ENCODE measurements around the gene HINT2. TPM values are rescaled to one million over a fixed set of nuclear protein-coding genes. Genes with fewer than 3 reads are reported as not detected.

Gene HINT2
- total RNA-seq, 2 donors from 2014 or later = 27.2 to 51.8 TPM

- no peak overlapping the region for H3K27ac Mint-ChIP-seq
- H3K36me3 Mint-ChIP-seq = no peaks in the 10 kb centered on the region
- ATAC-seq = no peak
- H3K9me3 Mint-ChIP-seq = no peaks in the 10 kb centered on the region
- DNase-seq (ENCODE audit: low spot score in 2 of 2) = no peak
Observed at GRCh38 chr9:35797311-35798109, 17.3 kb downstream of the HINT2 start.

- Mint-ChIP-seq H3K27ac (no peak overlapping the region), H3K36me3 (peaks cover 0 to under 1% of the 10 kb centered on the region in 2 donors), H3K9me3 (no peaks in the 10 kb centered on the region)
- no peak for DNase-seq (ENCODE audit: low spot score in 2 of 2)
- ATAC-seq = no peak
Observed at GRCh38 chr9:35795695-35796094, 19.1 kb downstream of the HINT2 start.

- H3K27ac Mint-ChIP-seq = peak overlapping the region; percentile 52 to 69
- no peak for DNase-seq (ENCODE audit: low spot score in 2 of 2)
Observed at GRCh38 chr9:35793461-35793860, 21.4 kb downstream of the HINT2 start.

GRCh38 chr9:35792826-35793225, 22.0 kb downstream of the HINT2 start:
- Mint-ChIP-seq H3K36me3 (peaks cover 0 to 8% of the 10 kb centered on the region in 2 donors), H3K27ac (peak overlapping the region in 1 of 2 donors; percentile 69), H3K9me3 (no peaks in the 10 kb centered on the region)
- DNase-seq (ENCODE audit: low spot score in 2 of 2) (no peak), ATAC-seq (no peak)

More at GRCh38 chr9:35793461-35793860, 21.4 kb downstream of the HINT2 start:
- Mint-ChIP-seq H3K36me3 (peaks cover 0 to 8% of the 10 kb centered on the region in 2 donors), H3K9me3 (no peaks in the 10 kb centered on the region)
- no peak for ATAC-seq

GRCh38 chr9:35792024-35792813, 22.6 kb downstream of the HINT2 start:
- peaks cover 0 to 8% of the 10 kb centered on the region in 2 donors for H3K36me3 Mint-ChIP-seq

GRCh38 chr9:35791297-35791921, 23.4 kb downstream of the HINT2 start, which contains the start of gene NPR2:
NPR2 (plus strand) TSS chr9:35791591; CDS start chr9:35792409, 818 bp downstream.
- Mint-ChIP-seq H3K27ac (no peak within 1 kb of the TSS), H3K9me3 (no peaks in the 10 kb centered on the region), H3K36me3 (peaks cover 0 to 8% of the 10 kb centered on the region in 2 donors)
- ATAC-seq (no peak), DNase-seq (ENCODE audit: low spot score in 2 of 2) (no peak)

More at GRCh38 chr9:35792024-35792813, 22.6 kb downstream of the HINT2 start:
- DNase-seq (ENCODE audit: low spot score in 2 of 2) (no peak), ATAC-seq (no peak)
- Mint-ChIP-seq H3K27ac (peak overlapping the region in 1 of 2 donors; percentile 69), H3K9me3 (no peaks in the 10 kb centered on the region)

- DNase-seq (ENCODE audit: low spot score in 2 of 2) = peak in 1 of 2 donors; percentile 66
- peak; percentile 88 to 92 for ATAC-seq
- H3K27ac Mint-ChIP-seq = no peak overlapping the region
- peaks cover 0 to 8% of the 10 kb centered on the region in 2 donors for H3K36me3 Mint-ChIP-seq
- H3K9me3 Mint-ChIP-seq = no peaks in the 10 kb centered on the region
Observed at GRCh38 chr9:35790385-35791296, 24.2 kb downstream of the HINT2 start.

- ATAC-seq = peak; percentile 17 to 23
- peaks cover 0 to 8% of the 10 kb centered on the region in 2 donors for H3K36me3 Mint-ChIP-seq
- DNase-seq (ENCODE audit: low spot score in 2 of 2) = no peak
- no peaks in the 10 kb centered on the region for H3K9me3 Mint-ChIP-seq
- no peak overlapping the region for H3K27ac Mint-ChIP-seq
Observed at GRCh38 chr9:35790025-35790384, 24.8 kb downstream of the HINT2 start.

- Mint-ChIP-seq H3K36me3 (peaks cover 0 to 8% of the 10 kb centered on the region in 2 donors), H3K27ac (no peak overlapping the region), H3K9me3 (no peaks in the 10 kb centered on the region)
- ATAC-seq (no peak), DNase-seq (ENCODE audit: low spot score in 2 of 2) (no peak)
Observed at GRCh38 chr9:35789541-35789940, 25.3 kb downstream of the HINT2 start.

GRCh38 chr9:35783418-35783817, 31.4 kb downstream of the HINT2 start:
- Mint-ChIP-seq H3K27ac (no peak overlapping the region), H3K9me3 (no peaks in the 10 kb centered on the region), H3K36me3 (peaks cover 6 to 11% of the 10 kb centered on the region in 2 donors)
- DNase-seq (ENCODE audit: low spot score in 2 of 2) = no peak
- ATAC-seq = no peak

GRCh38 chr9:35781066-35781465, 33.8 kb downstream of the HINT2 start:
- peak overlapping the region in 1 of 2 donors; percentile 64 for H3K27ac Mint-ChIP-seq
- no peak for ATAC-seq

GRCh38 chr9:35778496-35778895, 36.3 kb downstream of the HINT2 start:
- Mint-ChIP-seq H3K36me3 (peaks cover 3 to 6% of the 10 kb centered on the region in 2 donors), H3K9me3 (no peaks in the 10 kb centered on the region), H3K27ac (no peak overlapping the region)
- DNase-seq (ENCODE audit: low spot score in 2 of 2) (no peak), ATAC-seq (no peak)

More at GRCh38 chr9:35781066-35781465, 33.8 kb downstream of the HINT2 start:
- H3K9me3 Mint-ChIP-seq = no peaks in the 10 kb centered on the region
- peaks cover 6 to 11% of the 10 kb centered on the region in 2 donors for H3K36me3 Mint-ChIP-seq
- DNase-seq (ENCODE audit: low spot score in 2 of 2) = no peak

- DNase-seq (ENCODE audit: low spot score in 2 of 2) = no peak
- H3K9me3 Mint-ChIP-seq = no peaks in the 10 kb centered on the region
- H3K36me3 Mint-ChIP-seq = peaks cover 0 to 6% of the 10 kb centered on the region in 2 donors
- H3K27ac Mint-ChIP-seq = no peak overlapping the region
- peak in 1 of 2 donors; percentile 62 for ATAC-seq
Observed at GRCh38 chr9:35776018-35776417, 38.8 kb downstream of the HINT2 start.

- Mint-ChIP-seq H3K36me3 (peaks cover 0 to 1% of the 10 kb centered on the region in 2 donors), H3K27ac (peak overlapping the region in 1 of 2 donors; percentile 29), H3K9me3 (no peaks in the 10 kb centered on the region)
- DNase-seq (ENCODE audit: low spot score in 2 of 2) = no peak
- ATAC-seq = no peak
Observed at GRCh38 chr9:35774907-35775635, 39.8 kb downstream of the HINT2 start.

GRCh38 chr9:35771943-35772342, 42.9 kb downstream of the HINT2 start:
- DNase-seq (ENCODE audit: low spot score in 2 of 2) (no peak), ATAC-seq (no peak)
- Mint-ChIP-seq H3K27ac (no peak overlapping the region), H3K36me3 (no peaks in the 10 kb centered on the region), H3K9me3 (no peaks in the 10 kb centered on the region)

Data from activated naive CD4-positive, alpha-beta T cell treated with anti-CD3 and anti-CD28 coated beads, Interleukin-2, amount 50 U/mL, for 72 hours (primary cell).